GM18498 (cell line): Measurements from ENCODE around the gene GAN.

Experiments
- ATAC-seq: cut with Tn5 transposase; IDR thresholded peaks from one replicate; pipeline ENCODE4 v1.9.1; 2021; ENCODE audit warnings: mild to moderate bottlenecking, moderate library complexity; ENCODE audit not compliant: unreplicated experiment

Gene GAN, protein sequence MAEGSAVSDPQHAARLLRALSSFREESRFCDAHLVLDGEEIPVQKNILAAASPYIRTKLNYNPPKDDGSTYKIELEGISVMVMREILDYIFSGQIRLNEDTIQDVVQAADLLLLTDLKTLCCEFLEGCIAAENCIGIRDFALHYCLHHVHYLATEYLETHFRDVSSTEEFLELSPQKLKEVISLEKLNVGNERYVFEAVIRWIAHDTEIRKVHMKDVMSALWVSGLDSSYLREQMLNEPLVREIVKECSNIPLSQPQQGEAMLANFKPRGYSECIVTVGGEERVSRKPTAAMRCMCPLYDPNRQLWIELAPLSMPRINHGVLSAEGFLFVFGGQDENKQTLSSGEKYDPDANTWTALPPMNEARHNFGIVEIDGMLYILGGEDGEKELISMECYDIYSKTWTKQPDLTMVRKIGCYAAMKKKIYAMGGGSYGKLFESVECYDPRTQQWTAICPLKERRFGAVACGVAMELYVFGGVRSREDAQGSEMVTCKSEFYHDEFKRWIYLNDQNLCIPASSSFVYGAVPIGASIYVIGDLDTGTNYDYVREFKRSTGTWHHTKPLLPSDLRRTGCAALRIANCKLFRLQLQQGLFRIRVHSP

DNA sequence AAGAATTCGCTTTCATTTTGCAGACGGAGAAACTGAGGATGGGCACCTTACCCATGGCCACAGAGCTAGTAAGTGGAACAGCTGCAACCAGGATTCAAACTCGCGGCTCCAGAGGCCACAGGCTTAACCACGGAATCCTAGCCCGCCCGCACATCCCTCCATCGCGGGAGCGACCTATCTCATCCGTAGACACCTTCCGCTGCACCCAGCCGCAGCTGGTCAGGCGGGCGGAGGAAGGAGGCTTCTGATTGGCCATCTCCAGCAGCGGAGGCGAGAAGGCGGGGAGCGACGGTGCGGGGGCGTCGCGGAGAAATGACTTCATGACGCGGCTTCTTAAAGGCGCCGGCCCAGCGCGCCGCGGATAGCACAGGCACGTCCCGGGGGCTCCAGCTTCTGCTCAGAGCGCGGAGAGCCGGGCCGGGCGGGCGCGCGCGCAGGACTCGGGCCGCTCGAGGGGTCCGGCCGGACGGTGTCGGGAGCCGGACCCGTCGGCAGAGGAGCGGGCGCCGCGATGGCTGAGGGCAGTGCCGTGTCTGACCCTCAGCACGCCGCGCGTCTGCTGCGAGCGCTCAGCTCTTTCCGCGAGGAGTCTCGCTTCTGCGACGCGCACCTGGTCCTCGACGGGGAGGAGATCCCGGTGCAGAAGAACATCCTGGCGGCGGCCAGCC, at the start of gene GAN:
GAN (plus strand) TSS at position 360 of the 668 bp plus-strand sequence; CDS start at position 512, 152 bp downstream.
- peak; percentile 95 for ATAC-seq

DNA sequence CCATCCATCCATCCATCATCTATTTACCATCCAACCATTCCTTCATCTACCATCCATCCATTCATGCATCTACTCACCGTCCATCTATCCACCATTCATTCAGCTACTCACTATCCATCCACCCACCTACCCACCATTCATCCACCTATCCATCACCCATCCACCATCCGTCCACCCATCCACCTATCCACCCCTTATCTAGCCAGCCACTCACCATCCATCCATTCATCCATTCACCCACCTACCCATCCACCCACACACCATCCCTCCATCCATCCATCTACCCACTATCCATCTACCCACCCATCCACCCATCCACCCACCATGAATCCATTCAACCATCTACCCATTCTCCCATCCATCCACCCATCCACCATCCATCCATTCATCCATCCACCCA, 49.7 kb upstream of the GAN start:
- no peak for ATAC-seq

DNA sequence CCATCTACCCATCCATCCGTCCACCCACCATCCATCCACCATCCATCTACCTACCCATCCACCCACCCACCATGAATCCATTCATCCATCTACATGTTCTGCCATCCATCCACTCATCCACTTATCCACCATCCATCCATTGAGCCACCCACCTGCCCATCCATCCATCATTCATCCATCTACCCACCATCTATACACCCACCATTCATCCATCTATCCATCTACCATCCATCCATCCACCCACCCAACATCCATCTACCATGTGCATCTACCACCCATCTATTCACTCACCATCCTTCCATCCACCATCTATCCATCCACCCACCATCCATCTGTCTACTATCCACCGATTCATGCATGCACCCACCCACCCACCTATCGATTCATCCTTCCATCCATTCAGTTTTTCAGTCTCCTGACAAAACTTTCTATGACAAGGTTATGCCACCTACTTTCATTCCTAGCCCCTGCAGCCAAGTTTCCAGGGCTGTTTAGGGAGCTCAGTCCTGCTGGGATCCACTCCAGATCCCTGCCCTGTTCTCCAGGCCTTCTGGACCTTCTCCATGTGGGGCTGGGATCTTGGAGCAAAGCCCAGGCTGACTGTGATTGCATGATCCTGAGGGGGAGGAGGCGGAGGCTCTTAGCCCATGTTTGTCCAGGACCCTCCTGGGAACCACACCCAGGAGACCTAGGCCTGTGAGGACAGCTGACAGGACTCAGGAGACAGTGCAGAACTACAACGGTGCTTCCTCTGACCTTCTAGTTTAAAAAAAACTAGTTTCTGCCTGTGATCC, 48.9 kb upstream of the GAN start:
- ATAC-seq, result no peak

DNA sequence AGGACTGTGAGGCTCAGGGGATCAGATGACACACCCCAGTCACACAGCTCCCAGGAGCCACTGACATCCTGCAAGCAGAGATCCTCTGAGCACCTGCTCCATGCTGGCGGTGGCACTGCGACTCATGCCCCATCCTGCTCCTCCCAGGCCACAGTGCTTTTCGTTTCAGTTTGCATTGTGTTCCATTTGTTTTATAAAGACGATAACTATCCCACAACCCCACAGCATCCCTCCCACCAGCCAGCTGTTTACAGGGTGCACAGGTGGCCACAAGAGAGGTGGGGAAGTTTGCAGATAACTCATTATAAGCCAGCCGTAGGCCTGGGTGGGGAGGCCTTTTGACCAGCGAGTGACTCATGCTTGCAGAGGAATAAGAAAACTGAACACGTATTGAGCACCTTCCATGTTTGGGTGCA, 48.1 kb upstream of the GAN start:
- ATAC-seq, result no peak

DNA sequence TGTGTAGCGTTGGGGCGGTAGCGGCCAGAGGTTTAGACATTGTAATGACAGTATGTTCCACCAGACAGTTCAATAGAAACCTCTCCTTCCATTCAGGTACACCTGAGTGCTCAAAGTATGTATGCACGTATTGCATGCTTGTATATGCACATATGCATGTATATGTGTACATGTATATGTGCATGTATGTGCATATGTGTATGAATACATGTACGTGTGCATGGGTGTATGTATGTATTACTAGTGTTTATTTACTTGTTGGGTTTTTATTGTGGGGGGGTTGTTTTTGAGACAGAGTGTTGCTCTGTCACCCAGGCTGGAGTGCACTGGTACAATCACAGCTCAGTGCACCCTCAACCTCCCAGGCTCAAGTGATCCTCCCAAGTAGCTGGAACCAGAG, 46.3 kb upstream of the GAN start:
- ATAC-seq, result no peak

DNA sequence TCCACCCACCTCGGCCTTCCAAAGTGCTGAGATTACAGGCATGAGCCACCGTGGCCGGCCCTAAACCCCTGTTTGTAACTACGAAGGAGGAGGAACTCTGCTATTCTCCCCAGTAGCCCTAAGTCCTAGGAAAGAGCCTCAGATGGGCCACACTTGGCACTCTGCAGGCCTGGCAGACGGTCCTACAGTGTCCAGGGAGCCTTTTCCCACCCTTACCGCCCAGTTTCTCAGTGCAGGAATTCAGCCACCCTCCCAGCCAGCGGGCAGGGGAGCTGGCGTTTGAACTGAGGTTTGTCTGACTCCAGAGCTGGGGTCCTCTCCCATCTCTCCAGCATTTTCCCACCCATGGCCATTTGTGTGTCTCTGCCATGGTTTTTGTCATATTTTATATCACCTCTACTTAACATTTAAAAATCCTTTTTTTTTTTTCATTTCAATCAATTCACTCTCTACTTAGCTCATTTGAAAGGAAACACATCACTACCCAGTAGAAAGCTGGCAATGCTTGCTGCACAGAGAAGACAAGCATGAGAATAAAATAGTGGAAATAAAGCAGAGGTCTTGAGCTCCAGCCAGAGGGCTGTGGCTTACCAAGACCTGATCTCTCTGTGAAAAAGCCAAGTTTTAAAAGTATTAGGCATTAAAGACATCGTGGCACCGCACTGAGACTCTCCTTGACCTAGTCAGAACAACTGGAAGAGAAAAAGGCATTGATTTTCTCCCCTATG, 41.4 kb upstream of the GAN start:
- ATAC-seq, result no peak

DNA sequence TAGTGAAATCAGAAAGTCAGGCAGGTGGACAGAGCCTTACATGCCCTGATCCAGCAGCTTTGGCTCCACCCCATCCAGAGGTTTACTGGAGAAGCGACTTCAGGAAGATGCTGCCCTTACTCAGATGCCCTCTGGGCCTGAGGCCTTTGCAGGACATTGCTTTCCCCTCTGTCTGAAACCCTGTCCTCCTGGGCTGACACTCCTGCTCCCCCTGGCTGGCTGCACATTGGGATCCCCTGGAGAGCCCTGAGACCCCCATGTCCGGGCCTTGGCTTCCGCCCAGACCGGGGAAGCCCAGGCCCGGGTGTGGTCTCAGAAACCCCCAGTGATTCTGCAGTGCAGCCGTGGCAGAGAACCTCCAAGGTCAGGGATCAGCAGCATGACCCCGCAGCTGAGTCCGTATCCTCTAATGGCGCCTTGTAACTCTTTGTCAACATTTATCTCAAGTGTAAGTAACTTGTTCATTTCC, 39.7 kb upstream of the GAN start:
- no peak for ATAC-seq

DNA sequence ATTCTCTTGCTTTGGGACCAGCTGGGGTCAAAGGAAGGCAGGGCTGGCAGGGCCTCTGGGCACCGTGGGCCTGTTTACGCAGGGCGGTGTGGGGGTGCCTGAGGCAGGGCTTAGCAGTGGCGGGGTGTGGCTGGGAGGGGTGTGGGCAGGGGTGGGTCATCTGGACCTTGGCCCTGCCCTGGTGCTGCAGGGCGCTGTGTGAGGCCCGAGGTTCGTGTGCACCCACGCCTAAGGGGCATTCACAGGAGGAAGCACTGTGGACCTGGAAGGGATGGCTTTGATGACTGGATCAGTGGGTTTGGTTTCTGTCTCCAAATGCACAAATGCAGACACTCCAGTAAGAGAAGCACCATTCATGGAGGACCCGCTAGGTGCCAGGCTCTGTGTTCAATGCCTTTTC, 39.0 kb upstream of the GAN start:
- ATAC-seq, result no peak

DNA sequence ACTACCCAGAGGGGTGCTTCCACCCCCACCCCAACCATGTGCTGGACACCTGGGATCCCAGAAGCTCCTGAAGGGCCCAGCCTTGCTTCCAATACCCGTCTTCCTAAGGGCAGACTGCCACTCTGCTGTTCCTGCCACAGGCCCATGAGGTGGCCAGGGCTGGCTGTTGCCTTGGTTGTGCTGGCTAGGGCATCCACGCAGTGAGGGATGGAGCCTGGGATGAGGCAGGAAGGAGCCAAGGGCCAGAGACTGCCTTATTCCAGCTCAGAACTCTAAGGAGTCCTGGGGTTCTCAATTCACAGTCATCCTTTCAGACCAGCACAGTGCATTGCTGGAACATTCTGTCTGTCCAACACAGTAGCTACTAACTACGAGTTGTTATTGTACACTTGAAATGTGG, 38.4 kb upstream of the GAN start:
- ATAC-seq, result no peak

DNA sequence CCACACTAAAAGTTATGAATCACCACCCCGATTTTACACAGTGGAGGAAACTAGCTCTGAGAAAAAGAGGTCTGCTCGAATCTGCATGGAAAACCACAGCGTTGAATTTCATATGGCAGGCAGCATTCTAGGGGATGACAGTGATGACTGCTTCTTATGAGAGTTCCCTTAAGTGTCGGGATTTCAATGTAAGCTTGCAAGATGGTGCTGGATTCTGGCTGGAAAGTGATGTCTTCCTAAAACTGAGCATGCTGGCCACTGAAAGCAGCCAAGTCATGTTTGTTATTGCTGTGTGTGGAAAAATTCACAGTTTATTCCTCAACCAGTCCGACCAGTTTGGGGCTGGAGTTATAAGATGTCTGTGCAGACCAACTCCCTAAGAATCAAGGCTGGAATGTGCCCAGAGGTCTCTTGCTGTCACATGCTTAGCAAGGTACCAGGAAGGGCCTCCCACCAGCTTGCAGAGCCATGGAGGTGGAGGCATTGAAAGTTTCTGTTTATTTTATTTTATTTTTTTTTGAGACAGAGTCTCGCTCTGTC, 37.2 kb upstream of the GAN start:
- no peak for ATAC-seq

DNA sequence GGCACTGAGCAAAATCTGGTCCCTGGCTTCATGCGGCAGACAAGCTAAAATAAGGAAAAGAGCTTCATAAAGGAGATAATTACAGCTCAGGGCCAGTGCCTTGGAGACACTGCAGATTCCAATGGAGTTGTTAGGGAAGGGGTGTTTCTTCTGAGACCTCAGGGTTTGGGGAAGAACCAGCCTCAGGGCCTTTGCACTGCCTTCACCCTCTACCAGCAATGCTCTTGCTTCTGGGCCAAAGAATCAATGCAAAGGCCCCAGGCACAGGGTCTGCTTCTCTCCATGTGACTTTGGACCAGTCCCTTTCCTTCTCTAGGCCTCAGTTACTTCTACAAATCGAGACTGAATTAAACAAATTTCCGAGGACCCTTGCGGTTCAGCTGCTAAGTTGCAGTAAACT, 36.2 kb upstream of the GAN start:
- ATAC-seq, result no peak

DNA sequence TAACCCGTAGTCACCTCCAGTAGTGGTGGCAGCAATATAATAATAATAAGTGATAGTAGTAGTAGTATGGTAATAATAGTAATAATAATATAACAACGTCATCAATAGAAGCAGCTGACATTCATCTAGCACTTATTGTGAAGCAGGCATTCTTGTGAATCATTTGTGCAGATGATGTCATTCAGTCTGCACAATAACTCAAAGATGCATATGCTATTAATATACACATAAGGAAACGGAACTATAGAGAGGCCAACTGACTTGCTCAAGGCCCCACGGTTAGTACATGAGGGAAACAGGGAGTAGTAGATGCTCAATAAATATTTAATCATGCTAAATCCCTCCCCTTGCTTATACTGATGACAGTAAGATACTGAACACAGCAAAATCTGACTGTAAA, 35.4 kb upstream of the GAN start:
- ATAC-seq, result no peak

DNA sequence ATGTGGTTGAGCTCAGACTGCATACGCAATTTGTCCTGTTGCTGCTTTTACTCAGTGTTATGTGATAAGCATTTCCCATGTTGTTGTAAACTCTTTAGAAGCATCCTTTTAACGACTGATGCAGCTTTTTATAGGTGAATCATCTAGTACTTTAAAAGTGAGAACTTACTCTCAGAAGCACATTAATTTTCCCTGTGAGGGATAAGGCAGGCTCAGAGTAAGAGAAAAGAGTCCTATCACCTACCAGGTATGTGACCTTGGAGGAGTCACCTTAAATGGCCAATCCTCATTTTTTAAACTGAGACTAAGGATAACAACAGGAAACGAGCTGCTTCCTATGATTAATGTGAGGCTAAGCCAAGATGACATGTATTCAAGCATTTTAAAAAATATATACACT, 34.4 kb upstream of the GAN start:
- ATAC-seq, result no peak

DNA sequence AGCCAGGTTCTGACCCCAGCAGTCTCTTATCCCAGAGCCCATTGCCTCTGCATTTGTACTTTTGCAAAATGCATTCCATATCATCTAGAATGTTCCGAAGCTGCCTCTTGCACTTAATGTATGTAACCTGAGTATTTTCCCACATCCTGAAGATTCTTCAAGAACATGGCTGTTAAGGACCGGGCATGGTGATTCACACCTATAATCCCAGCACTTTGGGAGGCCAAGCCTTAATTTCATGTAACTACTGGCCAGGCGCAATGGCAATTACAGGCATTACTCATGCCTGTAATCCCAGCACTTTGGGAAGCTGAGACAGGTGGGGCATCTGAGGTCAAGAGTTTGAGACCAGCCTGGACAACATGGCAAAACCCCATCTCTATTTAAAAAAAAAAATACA, 31.7 kb upstream of the GAN start:
- ATAC-seq, result no peak

DNA sequence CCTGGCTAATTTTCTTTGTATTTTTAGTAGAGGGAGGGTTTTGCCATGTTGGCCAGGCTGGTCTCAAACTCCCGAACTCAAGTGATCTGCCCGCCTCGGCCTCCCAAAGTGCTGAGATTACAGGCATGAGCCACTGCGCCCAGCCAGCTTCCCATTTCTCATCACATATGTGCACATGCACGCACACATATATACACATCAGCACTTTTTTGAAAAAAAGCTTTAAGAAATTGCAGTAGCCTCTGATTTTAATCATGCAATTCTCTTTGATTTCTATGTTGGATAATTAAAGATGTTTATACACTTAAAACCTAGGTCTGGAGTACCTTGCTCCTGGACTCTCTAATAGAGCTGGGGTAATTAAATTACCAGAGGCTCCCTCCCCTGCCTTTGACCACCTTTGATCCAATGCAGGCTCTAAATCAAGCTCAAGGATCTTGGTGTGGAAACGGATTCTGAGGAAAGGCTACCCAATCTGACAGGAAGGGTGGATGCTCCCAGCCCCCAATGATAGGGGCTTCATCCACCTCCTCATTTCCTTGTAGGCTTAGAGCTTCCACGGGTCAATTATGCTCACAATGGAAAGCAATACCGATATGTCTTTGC, 29.7 kb upstream of the GAN start:
- no peak for ATAC-seq

DNA sequence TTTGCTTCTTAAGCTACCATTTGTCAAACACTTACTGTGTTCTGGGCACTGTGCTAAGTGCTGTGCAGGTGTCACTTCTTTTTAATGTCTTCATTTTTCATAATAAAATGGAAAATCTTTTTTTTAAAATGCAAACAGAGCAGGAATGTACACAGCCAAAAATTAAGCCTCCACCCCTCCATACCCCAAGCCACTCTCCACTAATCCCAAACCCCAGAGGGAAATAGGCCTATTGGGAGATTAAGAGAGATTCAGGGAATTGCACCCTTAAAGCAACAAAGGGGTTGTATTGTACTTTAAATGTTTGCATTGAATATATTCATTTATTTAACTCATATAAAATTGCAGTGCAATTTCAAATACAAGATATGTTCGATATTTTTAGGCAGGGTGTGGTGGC, 28.6 kb upstream of the GAN start:
- no peak for ATAC-seq

DNA sequence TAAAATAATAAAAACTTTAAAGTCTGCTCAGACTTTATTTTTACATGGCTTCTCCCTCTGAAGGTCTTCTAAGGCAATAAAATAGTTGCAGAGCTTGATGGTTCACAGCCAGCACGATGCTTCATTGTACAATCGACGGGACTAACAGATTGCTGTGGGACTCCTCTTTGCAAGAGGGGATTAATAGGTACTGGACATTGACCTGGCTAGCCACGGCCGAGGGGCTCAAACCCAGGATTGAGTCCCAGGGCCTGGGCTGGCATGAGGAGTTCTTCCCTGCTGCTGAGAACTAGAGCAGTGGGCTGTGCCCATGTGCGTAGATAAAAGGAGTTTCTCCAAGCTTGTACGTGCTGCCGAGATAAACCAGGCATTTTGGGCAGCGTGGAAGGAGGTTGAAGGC, 23.6 kb upstream of the GAN start:
- no peak for ATAC-seq

DNA sequence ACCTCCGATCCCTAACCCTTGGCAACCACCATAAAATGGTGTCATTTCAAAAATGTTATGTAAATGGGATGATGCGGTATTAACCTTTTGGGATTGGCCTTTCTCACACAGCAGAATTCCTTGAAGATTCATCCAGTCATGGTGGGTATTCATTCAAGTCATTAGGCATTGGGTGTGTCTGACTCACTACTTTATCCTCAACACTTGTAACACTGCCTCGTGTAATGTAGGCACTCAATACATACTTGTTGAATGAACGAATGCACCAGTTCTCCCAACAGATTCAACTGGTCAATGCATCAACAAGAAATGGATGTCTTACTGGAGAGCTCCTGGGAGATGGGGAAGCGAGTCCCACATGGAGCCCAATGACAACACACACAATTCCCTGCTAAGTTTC, 21.8 kb upstream of the GAN start:
- ATAC-seq, result no peak

DNA sequence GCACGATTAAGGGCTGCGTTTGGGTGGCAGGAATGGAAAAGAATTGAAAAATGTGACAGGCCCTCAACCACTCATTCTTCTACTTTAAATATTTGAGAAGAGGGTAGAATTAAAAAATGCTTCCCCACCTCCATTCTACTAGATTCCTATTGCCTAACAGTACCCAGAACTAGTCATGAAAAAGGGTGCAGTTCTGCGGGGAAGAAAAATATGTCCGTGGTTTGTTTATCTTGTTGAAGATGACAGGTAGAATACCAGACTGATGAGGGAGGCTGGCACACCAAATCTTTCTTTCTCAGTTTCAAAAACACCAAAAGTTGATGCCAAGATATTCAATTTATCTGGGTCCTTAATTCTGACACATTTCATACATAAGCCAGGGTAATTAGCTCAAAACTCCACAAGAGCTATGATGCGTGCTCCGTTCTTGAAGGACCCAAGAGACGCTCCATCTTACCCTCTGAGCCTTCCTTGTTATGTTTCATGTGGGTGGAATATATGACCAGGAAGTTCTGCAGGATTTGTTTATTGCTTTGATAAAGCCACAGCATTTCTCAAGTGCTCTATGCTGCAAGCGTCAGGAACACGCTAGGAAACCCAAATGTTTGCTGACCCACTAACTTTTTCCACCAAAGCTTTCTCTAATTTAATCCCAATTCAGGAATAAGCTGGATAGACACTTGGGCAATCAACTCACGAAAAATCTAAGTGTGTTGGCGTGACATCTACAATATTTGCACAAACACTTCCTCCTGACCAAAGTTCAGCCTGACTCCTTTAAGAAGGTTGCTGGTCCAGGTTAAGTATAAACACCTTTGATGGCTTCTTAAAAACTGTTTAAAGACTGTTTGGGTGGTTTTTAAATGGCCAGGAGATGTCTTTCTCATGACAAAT, 20.6 kb upstream of the GAN start:
- ATAC-seq, result no peak
